Mammary epithelial cell (primary cell): ENCODE measurements around the gene FKBP1B.

Experiments used
- EZH2 ChIP-seq: IDR thresholded peaks from 2 replicates; pipeline ENCODE4 v1.6.1; 2012; ENCODE audit warnings: low read length, inconsistent platforms, borderline replicate concordance
- TF ChIP-seq, protein P1 (sequence below), 2 donors: IDR thresholded peaks in 1 of 2; conservative IDR thresholded peaks in 1 of 2; 2 replicates each; pipeline ENCODE4 v1.5.1; 2011 to 2012; ENCODE audit warnings: inconsistent platforms in 2 of 2, low read length in 2 of 2, mild to moderate bottlenecking in 2 of 2, control low read depth in 1 of 2, low read depth in 1 of 2; ENCODE audit not compliant: insufficient read depth in 1 of 2; ENCODE audit errors: extremely low read depth in 1 of 2

DNA sequence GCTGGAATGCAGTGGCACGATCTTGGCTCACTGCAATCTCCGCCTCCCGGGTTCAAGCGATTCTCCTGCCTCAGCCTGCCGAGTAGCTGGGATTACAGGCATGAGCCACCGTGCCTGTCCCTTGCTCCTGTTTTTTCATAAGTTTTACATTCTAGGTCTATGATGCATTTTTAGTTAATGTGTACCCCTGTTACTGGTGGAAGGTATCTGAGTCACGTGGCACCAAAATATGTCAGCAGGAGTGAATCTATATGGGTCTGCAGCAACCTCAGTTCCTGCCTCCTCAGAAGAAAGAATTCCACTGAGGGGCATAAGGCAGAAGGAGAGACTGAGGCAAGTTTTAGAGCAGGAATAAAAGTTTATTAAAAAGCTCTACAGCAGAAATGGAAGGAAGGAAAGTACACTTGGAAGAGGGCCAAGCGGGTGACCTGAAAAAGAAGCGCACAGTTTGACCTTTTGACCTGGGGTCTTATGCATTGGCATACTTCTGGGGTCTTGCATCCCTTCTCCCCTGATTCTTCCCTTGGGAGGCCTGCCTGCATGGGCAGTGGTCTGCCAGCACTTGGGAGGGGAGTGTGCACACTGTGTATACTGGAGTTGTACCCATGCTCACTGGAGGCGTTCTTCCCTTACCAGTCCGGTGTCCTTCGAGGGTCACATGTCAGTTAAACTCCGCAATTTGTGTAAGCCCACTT, 40.7 kb upstream of the FKBP1B start:
- TF ChIP-seq EZH2: no peak
- TF ChIP-seq, protein P1, sequence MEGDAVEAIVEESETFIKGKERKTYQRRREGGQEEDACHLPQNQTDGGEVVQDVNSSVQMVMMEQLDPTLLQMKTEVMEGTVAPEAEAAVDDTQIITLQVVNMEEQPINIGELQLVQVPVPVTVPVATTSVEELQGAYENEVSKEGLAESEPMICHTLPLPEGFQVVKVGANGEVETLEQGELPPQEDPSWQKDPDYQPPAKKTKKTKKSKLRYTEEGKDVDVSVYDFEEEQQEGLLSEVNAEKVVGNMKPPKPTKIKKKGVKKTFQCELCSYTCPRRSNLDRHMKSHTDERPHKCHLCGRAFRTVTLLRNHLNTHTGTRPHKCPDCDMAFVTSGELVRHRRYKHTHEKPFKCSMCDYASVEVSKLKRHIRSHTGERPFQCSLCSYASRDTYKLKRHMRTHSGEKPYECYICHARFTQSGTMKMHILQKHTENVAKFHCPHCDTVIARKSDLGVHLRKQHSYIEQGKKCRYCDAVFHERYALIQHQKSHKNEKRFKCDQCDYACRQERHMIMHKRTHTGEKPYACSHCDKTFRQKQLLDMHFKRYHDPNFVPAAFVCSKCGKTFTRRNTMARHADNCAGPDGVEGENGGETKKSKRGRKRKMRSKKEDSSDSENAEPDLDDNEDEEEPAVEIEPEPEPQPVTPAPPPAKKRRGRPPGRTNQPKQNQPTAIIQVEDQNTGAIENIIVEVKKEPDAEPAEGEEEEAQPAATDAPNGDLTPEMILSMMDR (conservative IDR thresholded peaks at IDR 0.05 in 1 of 2, IDR thresholded peaks at IDR 0.05 in 1 of 2; ENCODE audit: extremely low read depth in 1 of 2, insufficient read depth in 1 of 2, low read depth in 1 of 2, low read length in 2 of 2): no peak
